ENCODE data around the gene ADGRB2.

GRCh38 chr1:31732343-31732742 is 31.8 kb downstream of the ADGRB2 start:
- TF ChIP-seq KLF8 (tag by site-specific recombination; IDR thresholded peaks at IDR 0.05) = no peak
- TF ChIP-seq ZNF155 (tag by site-specific recombination; IDR thresholded peaks at IDR 0.05) = no peak
- TF ChIP-seq KLF10 (tag by site-specific recombination; IDR thresholded peaks at IDR 0.05) = no peak
- TF ChIP-seq SCRT2 (tag by site-specific recombination; IDR thresholded peaks at IDR 0.05) = no peak
- TF ChIP-seq, protein P1, sequence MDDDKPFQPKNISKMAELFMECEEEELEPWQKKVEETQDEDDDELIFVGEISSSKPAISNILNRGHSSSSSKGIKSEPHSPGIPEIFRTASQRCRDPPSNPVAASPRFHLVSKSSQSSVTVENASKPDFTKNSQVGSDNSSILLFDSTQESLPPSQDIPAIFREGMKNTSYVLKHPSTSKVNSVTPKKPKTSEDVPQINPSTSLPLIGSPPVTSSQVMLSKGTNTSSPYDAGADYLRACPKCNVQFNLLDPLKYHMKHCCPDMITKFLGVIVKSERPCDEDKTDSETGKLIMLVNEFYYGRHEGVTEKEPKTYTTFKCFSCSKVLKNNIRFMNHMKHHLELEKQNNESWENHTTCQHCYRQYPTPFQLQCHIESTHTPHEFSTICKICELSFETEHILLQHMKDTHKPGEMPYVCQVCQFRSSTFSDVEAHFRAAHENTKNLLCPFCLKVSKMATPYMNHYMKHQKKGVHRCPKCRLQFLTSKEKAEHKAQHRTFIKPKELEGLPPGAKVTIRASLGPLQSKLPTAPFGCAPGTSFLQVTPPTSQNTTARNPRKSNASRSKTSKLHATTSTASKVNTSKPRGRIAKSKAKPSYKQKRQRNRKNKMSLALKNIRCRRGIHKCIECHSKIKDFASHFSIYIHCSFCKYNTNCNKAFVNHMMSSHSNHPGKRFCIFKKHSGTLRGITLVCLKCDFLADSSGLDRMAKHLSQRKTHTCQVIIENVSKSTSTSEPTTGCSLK (tag by site-specific recombination; IDR thresholded peaks at IDR 0.05) = no peak
- TF ChIP-seq ZNF138 (tag by site-specific recombination; IDR thresholded peaks at IDR 0.05; ENCODE audit: borderline replicate concordance) = no peak
- TF ChIP-seq ZNF518A (tag by site-specific recombination; conservative IDR thresholded peaks at IDR 0.05; ENCODE audit: low read depth) = no peak
- no peak for TF ChIP-seq ATF2 (tag by site-specific recombination; IDR thresholded peaks at IDR 0.05; ENCODE audit: low read depth)
- no peak for TF ChIP-seq ZXDB (tag by site-specific recombination; IDR thresholded peaks at IDR 0.05)
- no peak for TF ChIP-seq ZNF48 (tag by site-specific recombination; IDR thresholded peaks at IDR 0.05)
- TF ChIP-seq CTCF (tag by site-specific recombination; IDR thresholded peaks at IDR 0.05) = no peak
